HFF-Myc (cell line): ENCODE data around the gene KCNIP1.

Experiments used
- DNase-seq: peaks from one replicate; pipeline ENCODE4 v3.0.0-alpha.2; 2011; ENCODE audit warnings: low read depth; ENCODE audit errors: extremely low read depth
- H3K4me3 ChIP-seq: replicated peaks from 2 replicates; pipeline ENCODE4 v1.5.1; 2011; ENCODE audit warnings: low read depth, mild to moderate bottlenecking, control low read depth, low read length
- CTCF ChIP-seq: IDR thresholded peaks from 2 replicates; pipeline ENCODE4 v1.5.1; 2012; ENCODE audit warnings: mild to moderate bottlenecking, low read depth, low read length, control low read depth; ENCODE audit errors: missing control alignments

KCNIP1 gene

GRCh38 chr5:170503990-170504596 is at the start of gene KCNIP1:
Gene KCNIP1, plus strand, starts transcription at chr5:170504020.
- TF ChIP-seq CTCF: no peak
- DNase-seq: no peak
- no peak within 1 kb of the TSS for H3K4me3 ChIP-seq

GRCh38 chr5:170463426-170463825 is 40.4 kb upstream of the KCNIP1 start:
- TF ChIP-seq CTCF: no peak
- DNase-seq: no peak
- no peak overlapping the region for H3K4me3 ChIP-seq

GRCh38 chr5:170464280-170465127 is 39.3 kb upstream of the KCNIP1 start:
- no peak for DNase-seq
- no peak overlapping the region for H3K4me3 ChIP-seq
- no peak for TF ChIP-seq CTCF

GRCh38 chr5:170466553-170466952 is 37.3 kb upstream of the KCNIP1 start:
- TF ChIP-seq CTCF: no peak
- no peak for DNase-seq
- H3K4me3 ChIP-seq: no peak overlapping the region

GRCh38 chr5:170466988-170467707 is 36.7 kb upstream of the KCNIP1 start:
- TF ChIP-seq CTCF: no peak
- DNase-seq: peak; percentile 69

GRCh38 chr5:170468633-170469285 is 35.1 kb upstream of the KCNIP1 start:
- no peak for DNase-seq
- no peak overlapping the region for H3K4me3 ChIP-seq
- TF ChIP-seq CTCF: no peak

More at GRCh38 chr5:170466988-170467707, 36.7 kb upstream of the KCNIP1 start:
- H3K4me3 ChIP-seq: no peak overlapping the region
